ENCODE results near the gene TPK1.

Gene TPK1

GRCh38 chr7:144730224-144730623 is 105.6 kb downstream of the TPK1 start:
- Histone ChIP-seq H3K4me1 (ENCODE audit: control insufficient read depth, insufficient read depth, low read length) (no peaks in the 10 kb centered on the region), H3K9me3 (ENCODE audit: control insufficient read depth, insufficient read depth, low read depth, low read length) (no peaks in the 10 kb centered on the region), H3K36me3 (ENCODE audit: control insufficient read depth in 2 of 2, insufficient read depth in 1 of 2, low read length in 2 of 2) (no peaks in the 10 kb centered on the region), H3K4me3 (ENCODE audit: low read depth, low read length) (no peak overlapping the region), H3K27ac (ENCODE audit: extremely low read depth, low read depth, low read length) (no peak overlapping the region)
- ChIA-PET POLR2A (no interaction called here), CTCF (interaction anchor here (0.5 to 1.8 kb wide), 2 partner anchors 8 to 9 kb away, joined by 4 read pairs; no protein-coding TSS in a partner anchor)
- TF ChIP-seq MEIS1 (CRISPR knock-in tag; IDR thresholded peaks at IDR 0.05; ENCODE audit: borderline replicate concordance) = no peak
- no peak for TF ChIP-seq ZNF600 (tag by site-specific recombination; IDR thresholded peaks at IDR 0.05)
- no peak for TF ChIP-seq ZXDB (tag by site-specific recombination; IDR thresholded peaks at IDR 0.05)
- TF ChIP-seq ELK4 (IDR thresholded peaks at IDR 0.05; ENCODE audit: borderline replicate concordance, low read depth, low read length) = no peak
- TF ChIP-seq GLI2 (tag by site-specific recombination; IDR thresholded peaks at IDR 0.05; ENCODE audit: borderline replicate concordance, low read depth) = no peak
- TF ChIP-seq KLF16 (tag by site-specific recombination; IDR thresholded peaks at IDR 0.05) = no peak

GRCh38 chr7:144729226-144729625 is 106.6 kb downstream of the TPK1 start:
- POLR2A ChIA-PET = no interaction called here
- Histone ChIP-seq H3K36me3 (ENCODE audit: control insufficient read depth in 2 of 2, insufficient read depth in 1 of 2, low read length in 2 of 2) (no peaks in the 10 kb centered on the region), H3K4me1 (ENCODE audit: control insufficient read depth, insufficient read depth, low read length) (no peaks in the 10 kb centered on the region), H3K27ac (ENCODE audit: extremely low read depth, low read depth, low read length) (no peak overlapping the region), H3K9me3 (ENCODE audit: control insufficient read depth, insufficient read depth, low read depth, low read length) (no peaks in the 10 kb centered on the region), H3K4me3 (ENCODE audit: low read depth, low read length) (no peak overlapping the region)
- CTCF ChIA-PET = interaction anchor here (1.2 to 1.8 kb wide), 2 partner anchors 9 to 190 kb away, joined by 3 to 4 read pairs; no protein-coding TSS in a partner anchor
- no peak for TF ChIP-seq SCRT1 (tag by site-specific recombination; IDR thresholded peaks at IDR 0.05; ENCODE audit: borderline replicate concordance)
- TF ChIP-seq REST (tag by site-specific recombination; IDR thresholded peaks at IDR 0.05) = no peak
- no peak for TF ChIP-seq ZBTB1 (tag by site-specific recombination; IDR thresholded peaks at IDR 0.05)
- TF ChIP-seq ZBTB48 (tag by site-specific recombination; IDR thresholded peaks at IDR 0.05) = no peak
- TF ChIP-seq ZNF654 (tag by site-specific recombination; IDR thresholded peaks at IDR 0.05; ENCODE audit: low read depth) = no peak
- TF ChIP-seq ZNF404 (tag by site-specific recombination; IDR thresholded peaks at IDR 0.05) = no peak
- TF ChIP-seq ZNF529 (tag by site-specific recombination; IDR thresholded peaks at IDR 0.05; ENCODE audit: insufficient replicate concordance) = no peak
- TF ChIP-seq BCL11B (tag by site-specific recombination; IDR thresholded peaks at IDR 0.05; ENCODE audit: low read depth) = no peak
- TF ChIP-seq HOXC10 (CRISPR knock-in tag; IDR thresholded peaks at IDR 0.05) = no peak
- TF ChIP-seq ZNF362 (tag by site-specific recombination; IDR thresholded peaks at IDR 0.05) = no peak

- Histone ChIP-seq H3K9me3 (ENCODE audit: control insufficient read depth, insufficient read depth, low read depth, low read length) (no peaks in the 10 kb centered on the region), H3K36me3 (ENCODE audit: control insufficient read depth in 2 of 2, insufficient read depth in 1 of 2, low read length in 2 of 2) (no peaks in the 10 kb centered on the region), H3K4me3 (ENCODE audit: low read depth, low read length) (no peak overlapping the region), H3K27ac (ENCODE audit: extremely low read depth, low read depth, low read length) (no peak overlapping the region), H3K4me1 (ENCODE audit: control insufficient read depth, insufficient read depth, low read length) (no peaks in the 10 kb centered on the region)
- ChIA-PET CTCF (interaction anchor here (1.0 to 1.8 kb wide), 4 partner anchors 10 to 216 kb away, joined by 3 to 5 read pairs (median 4); partner anchors contain the start of gene TPK1), POLR2A (no interaction called here)
- TF ChIP-seq HOXC10 (CRISPR knock-in tag; IDR thresholded peaks at IDR 0.05) (no peak), ZNF202 (tag by site-specific recombination; IDR thresholded peaks at IDR 0.05; ENCODE audit: borderline replicate concordance) (no peak), BCL6B (tag by site-specific recombination; IDR thresholded peaks at IDR 0.05) (no peak), ZNF114 (tag by site-specific recombination; IDR thresholded peaks at IDR 0.05) (no peak), ZNF398 (tag by site-specific recombination; IDR thresholded peaks at IDR 0.05) (no peak), ZNF26 (tag by site-specific recombination; IDR thresholded peaks at IDR 0.05) (no peak)
Observed at GRCh38 chr7:144728551-144728950, 107.3 kb downstream of the TPK1 start.

All from HEK293 (cell line).